GM23338 (cell line): ENCODE results near the gene EVC. TPM values are rescaled to one million over a fixed set of nuclear protein-coding genes. Genes with fewer than 3 reads are reported as not detected.

ENCODE experiments used
- ATAC-seq: fragments of 200-7000 bp; cut with Tn5 transposase; 3 replicates; pipeline ENCODE4 v1.9.1; 2020
- DNase-seq: peaks from one replicate; pipeline ENCODE4 v3.0.0-alpha.2; 2015; ENCODE audit warnings: low spot score
- H2AFZ ChIP-seq: fragments of 200-600 bp; sonication (generic); 2 replicates; pipeline ENCODE4 v1.8.0; 2016; ENCODE audit warnings: antibody characterized with exemption, mild to moderate bottlenecking, moderate library complexity
- H3F3A ChIP-seq: fragments of 200-600 bp; sonication (generic); replicated peaks from 2 replicates; pipeline ENCODE4 v1.8.0; 2017; ENCODE audit warnings: antibody characterized with exemption, mixed run types, low read depth
- H3K27ac ChIP-seq: fragments of 200-600 bp; sonication (generic); 2 replicates; pipeline ENCODE4 v1.6.1; 2016; ENCODE audit warnings: low read depth
- H3K27me3 ChIP-seq: fragments of 200-600 bp; sonication (generic); 2 replicates; pipeline ENCODE4 v1.8.0; 2016; ENCODE audit warnings: mild to moderate bottlenecking, mixed run types, moderate library complexity; ENCODE audit not compliant: insufficient read depth
- H3K36me3 ChIP-seq: fragments of 200-600 bp; sonication (generic); 2 replicates; pipeline ENCODE4 v1.8.0; 2016; ENCODE audit warnings: mild to moderate bottlenecking; ENCODE audit not compliant: insufficient read depth
- H3K4me1 ChIP-seq: fragments of 200-600 bp; sonication (generic); 2 replicates; pipeline ENCODE4 v1.8.0; 2016; ENCODE audit warnings: mild to moderate bottlenecking, moderate library complexity; ENCODE audit not compliant: insufficient read depth
- H3K4me2 ChIP-seq: fragments of 200-600 bp; sonication (generic); 2 replicates; pipeline ENCODE4 v1.7.1; 2017; ENCODE audit warnings: mixed run types
- H3K4me3 ChIP-seq: fragments of 200-600 bp; sonication (generic); 2 replicates; pipeline ENCODE4 v1.6.1; 2016; ENCODE audit warnings: mixed run types
- H3K79me2 ChIP-seq: fragments of 200-600 bp; sonication (generic); replicated peaks from 2 replicates; pipeline ENCODE4 v1.8.0; 2017; ENCODE audit warnings: mild to moderate bottlenecking; ENCODE audit not compliant: insufficient read depth
- H3K9me2 ChIP-seq: fragments of 200-600 bp; sonication (generic); 2 replicates; pipeline ENCODE4 v1.8.0; 2017; ENCODE audit not compliant: insufficient read depth
- H4K20me1 ChIP-seq: fragments of 200-600 bp; sonication (generic); replicated peaks from 2 replicates; pipeline ENCODE4 v1.8.0; 2017; ENCODE audit warnings: mild to moderate bottlenecking; ENCODE audit not compliant: insufficient read depth
- H3K27ac Mint-ChIP-seq: 2 replicates; pipeline ENCODE4 v1.8.0; 2020; ENCODE audit warnings: inconsistent platforms, mild to moderate bottlenecking, moderate library complexity, mixed read lengths
- H3K27me3 Mint-ChIP-seq: 3 replicates; pipeline ENCODE4 v1.8.0; 2022; ENCODE audit warnings: low read depth, mild to moderate bottlenecking, moderate library complexity, mixed read lengths, inconsistent platforms; ENCODE audit not compliant: insufficient read depth, poor library complexity
- H3K36me3 Mint-ChIP-seq: 3 replicates; pipeline ENCODE4 v1.8.0; 2021; ENCODE audit warnings: low read depth, mild to moderate bottlenecking, inconsistent platforms, moderate library complexity, mixed read lengths
- H3K4me1 Mint-ChIP-seq: 3 replicates; pipeline ENCODE4 v1.8.0; 2020; ENCODE audit warnings: mild to moderate bottlenecking, inconsistent platforms, mixed read lengths
- H3K4me3 Mint-ChIP-seq: 3 replicates; pipeline ENCODE4 v1.8.0; 2021; ENCODE audit warnings: moderate library complexity, mild to moderate bottlenecking, inconsistent platforms, mixed read lengths
- H3K9me3 Mint-ChIP-seq: 3 replicates; pipeline ENCODE4 v1.8.0; 2020; ENCODE audit warnings: moderate library complexity, mild to moderate bottlenecking, inconsistent platforms, mixed read lengths
- CREB1 ChIP-seq: fragments of 250-450 bp; sonication (Bioruptor Pico); IDR thresholded peaks from 2 replicates; pipeline ENCODE4 v1.5.0; 2020; ENCODE audit warnings: low read depth, mild to moderate bottlenecking, moderate library complexity
- CTCF ChIP-seq, 2 experiments: fragments of 200-600 bp in 1 of 2; sonication (generic) in 1 of 2; conservative IDR thresholded peaks; 2 replicates each; pipeline versions ENCODE4 v1.5.1 to v1.6.1; 2016 to 2017; ENCODE audit warnings: antibody characterized with exemption in 2 of 2, low read depth in 2 of 2, mild to moderate bottlenecking in 2 of 2, moderate library complexity in 1 of 2
- ETS1 ChIP-seq: IDR thresholded peaks from 2 replicates; pipeline ENCODE4 v1.6.1; 2016; ENCODE audit warnings: antibody characterized with exemption
- EZH2 ChIP-seq: fragments of 200-600 bp; sonication (generic); IDR thresholded peaks from one replicate; pipeline ENCODE4 v1.8.0; 2017; ENCODE audit warnings: antibody characterized with exemption, mild to moderate bottlenecking, low read depth; ENCODE audit not compliant: unreplicated experiment
- POLR2AphosphoS5 ChIP-seq: IDR thresholded peaks from 2 replicates; pipeline ENCODE4 v1.6.1; 2016; ENCODE audit warnings: antibody characterized with exemption, low read depth
- REST ChIP-seq: IDR thresholded peaks from one replicate; pipeline ENCODE4 v1.6.1; 2018; ENCODE audit warnings: antibody characterized with exemption; ENCODE audit not compliant: unreplicated experiment
- ZNF114 ChIP-seq: fragments of 250-450 bp; sonication (Bioruptor Pico); IDR thresholded peaks from 2 replicates; pipeline ENCODE4 v1.5.0; 2020; ENCODE audit warnings: mild to moderate bottlenecking, moderate library complexity
- ZNF462 ChIP-seq: fragments of 250-450 bp; sonication (Bioruptor Pico); IDR thresholded peaks from 2 replicates; pipeline ENCODE4 v1.5.0; 2020; ENCODE audit warnings: mild to moderate bottlenecking, moderate library complexity
- polyA plus RNA-seq: library from polyadenylated mRNA; unstranded; fragments of >200 nt; fragmentation: Nextera tagmentation; extraction: Ambion mirVana; gene quantifications from 2 replicates; pipeline ENCODE4 v1.2.1, GENCODE V29; 2016
- total RNA-seq: library from RNA; depleted of rRNA; stranded (reverse); fragments of >200 nt; shearing (Covaris generic); gene quantifications from 2 replicates; pipeline ENCODE4 v1.2.3, GENCODE V29; 2014

EVC gene
- total and polyA plus RNA-seq, 2 experiments from 2014 or later: 1.7 to 12.8 TPM

GRCh38 chr4:5808081-5808741, 97.2 kb downstream of the EVC start:
- ATAC-seq (no peak), DNase-seq (no peak)
- H3K9me2 ChIP-seq: no peaks in the 10 kb centered on the region
- H3K27me3 ChIP-seq: no peaks in the 10 kb centered on the region
- H3K4me1 ChIP-seq: no peaks in the 10 kb centered on the region
- Mint-ChIP-seq H3K27me3 (peaks cover 2% of the 10 kb centered on the region), H3K9me3 (no peaks in the 10 kb centered on the region), H3K4me3 (no peak overlapping the region), H3K27ac (no peak overlapping the region), H3K36me3 (peaks cover 54% of the 10 kb centered on the region), H3K4me1 (no peaks in the 10 kb centered on the region)
- no peak overlapping the region for H2AFZ ChIP-seq
- no peak overlapping the region for H3K4me2 ChIP-seq
- H3K27ac ChIP-seq: no peak overlapping the region
- H3K4me3 ChIP-seq: no peak overlapping the region
- TF ChIP-seq POLR2AphosphoS5: no peak
- TF ChIP-seq ZNF114 (CRISPR knock-in tag): no peak
- no peak for TF ChIP-seq CTCF (conservative IDR thresholded peaks at IDR 0.05; ENCODE audit: low read depth in 2 of 2)
- no peak for TF ChIP-seq EZH2
- H3K79me2 ChIP-seq: no peaks in the 10 kb centered on the region
- H3K36me3 ChIP-seq: 0 out of 2 replicates have a peak, but pooled peaks cover 3% of the 10 kb centered on the region
- no peaks in the 10 kb centered on the region for H4K20me1 ChIP-seq
- H3F3A ChIP-seq: no peaks in the 10 kb centered on the region

- Histone ChIP-seq H3K79me2 (no peaks in the 10 kb centered on the region), H3K4me3 (no peak overlapping the region), H4K20me1 (no peaks in the 10 kb centered on the region), H2AFZ (no peak overlapping the region), H3K9me2 (no peaks in the 10 kb centered on the region), H3K4me2 (no peak overlapping the region), H3K4me1 (no peaks in the 10 kb centered on the region), H3F3A (no peaks in the 10 kb centered on the region), H3K36me3 (0 out of 2 replicates have a peak, but pooled peaks cover 3% of the 10 kb centered on the region), H3K27ac (no peak overlapping the region), H3K27me3 (no peaks in the 10 kb centered on the region)
- DNase-seq: no peak
- H3K36me3 Mint-ChIP-seq: peaks cover 54% of the 10 kb centered on the region
- no peaks in the 10 kb centered on the region for H3K9me3 Mint-ChIP-seq
- no peaks in the 10 kb centered on the region for H3K4me1 Mint-ChIP-seq
- no peak overlapping the region for H3K4me3 Mint-ChIP-seq
- H3K27ac Mint-ChIP-seq: no peak overlapping the region
- no peak for ATAC-seq
- H3K27me3 Mint-ChIP-seq: peaks cover 2% of the 10 kb centered on the region
- TF ChIP-seq ZNF114 (CRISPR knock-in tag) (no peak), CREB1 (CRISPR knock-in tag) (no peak), ZNF462 (no peak), REST (no peak), ETS1 (no peak)
These were observed 98.3 kb downstream of the EVC start for GRCh38 chr4:5809216-5809776.
